GM12878 (cell line): ENCODE measurements around the gene CDC42BPB. TPM values are rescaled to one million over a fixed set of nuclear protein-coding genes. Genes with fewer than 3 reads are reported as not detected.
A peak's percentile ranks its signal among the peaks of the same experiment; 100 is the strongest.

ENCODE experiments used
- ATAC-seq: fragments of 200-7000 bp; cut with Tn5 transposase; 3 replicates; pipeline ENCODE4 v1.9.1; 2020; ENCODE audit warnings: mild to moderate bottlenecking, moderate library complexity
- BruUV-seq: library from RNA; stranded (reverse); fragments of 400-500 nt; replicated peaks from 2 replicates; lab custom pipeline; 2021; lab: Mats Ljungman, UMichigan
- CTCF ChIA-PET: fragments of 300-600 bp; sonication (Branson Sonifier 250); formaldehyde crosslinking; extraction: SDS; loops from one replicate; lab custom pipeline; 2021; ENCODE audit warnings: inconsistent platforms; lab: Yijun Ruan, JAX
- POLR2A ChIA-PET: fragments of 350-600 bp; formaldehyde crosslinking; extraction: SDS; loops from one replicate; lab custom pipeline; 2021; ENCODE audit warnings: inconsistent platforms; lab: Charles Lee
- RAD21 ChIA-PET: fragments of 300-600 bp; sonication (Branson Sonifier 250); formaldehyde crosslinking; loops from one replicate; lab custom pipeline; 2023; ENCODE audit warnings: antibody characterized with exemption; ENCODE audit not compliant: unreplicated experiment; lab: Charles Lee
- SMC1A ChIA-PET: fragments of 300-600 bp; sonication (Branson Sonifier 250); formaldehyde crosslinking; loops from one replicate; lab custom pipeline; 2023; ENCODE audit not compliant: unreplicated experiment, uncharacterized antibody; lab: Charles Lee
- DNase-seq: peaks from one replicate; pipeline ENCODE4 v3.0.0-alpha.2; 2011; ENCODE audit warnings: low read depth, low spot score
- FAIRE-seq: peaks from 3 replicates; lab custom pipeline; 2011; peaks lifted over from hg19 to GRCh38; lab: Jason Lieb, UNC
- H2AFZ ChIP-seq: 2 replicates; pipeline ENCODE4 v1.6.0; 2011; ENCODE audit warnings: low read depth, low read length, control low read depth; ENCODE audit not compliant: control insufficient read depth
- H3K27ac ChIP-seq: 2 replicates; pipeline ENCODE4 v1.5.1; 2011; ENCODE audit warnings: control low read depth; ENCODE audit not compliant: control insufficient read depth, insufficient read depth
- H3K27me3 ChIP-seq, 2 experiments: replicated peaks in 1 of 2; 2 replicates each; pipeline versions ENCODE4 v1.6.0 to v1.6.1; 2011; ENCODE audit warnings: low read length in 1 of 2; ENCODE audit not compliant: control insufficient read depth in 2 of 2, insufficient read depth in 2 of 2
- H3K36me3 ChIP-seq, 2 experiments: 2 replicates each; pipeline ENCODE4 v1.5.1; 2011; ENCODE audit warnings: low read length in 1 of 2; ENCODE audit not compliant: control insufficient read depth in 2 of 2, insufficient read depth in 2 of 2
- H3K4me1 ChIP-seq: 2 replicates; pipeline ENCODE4 v1.6.1; 2011; ENCODE audit warnings: mild to moderate bottlenecking, low read length, moderate library complexity, mixed read lengths; ENCODE audit not compliant: control insufficient read depth, insufficient read depth
- H3K4me2 ChIP-seq: 2 replicates; pipeline ENCODE4 v1.6.0; 2011; ENCODE audit warnings: control low read depth; ENCODE audit not compliant: control insufficient read depth, insufficient read depth
- H3K4me3 ChIP-seq: fragments of 200-600 bp; sonication (generic); 2 replicates; pipeline ENCODE4 v1.5.1; 2016
- H3K79me2 ChIP-seq: 2 replicates; pipeline ENCODE4 v1.6.0; 2011; ENCODE audit warnings: low read length; ENCODE audit not compliant: control insufficient read depth, insufficient read depth
- H3K9ac ChIP-seq: 2 replicates; pipeline ENCODE4 v1.8.0; 2011; ENCODE audit warnings: low read length, control low read depth, mixed read lengths; ENCODE audit not compliant: control insufficient read depth, insufficient read depth
- H3K9me3 ChIP-seq: replicated peaks from 3 replicates; pipeline ENCODE4 v1.5.1; 2011; ENCODE audit warnings: mild to moderate bottlenecking, low read length; ENCODE audit not compliant: control insufficient read depth, insufficient read depth
- H4K20me1 ChIP-seq: 2 replicates; pipeline ENCODE4 v1.6.0; 2011; ENCODE audit not compliant: control insufficient read depth, insufficient read depth
- EED ChIP-seq: sonication (generic); IDR thresholded peaks from 2 replicates; pipeline ENCODE4 v1.6.1; 2016; ENCODE audit warnings: antibody characterized with exemption, low read depth
- IKZF2 ChIP-seq, 2 experiments: fragments of 450-650 bp; IDR thresholded peaks; 2 replicates each; pipeline ENCODE4 v1.6.1; 2017; ENCODE audit warnings: mild to moderate bottlenecking in 2 of 2, moderate library complexity in 2 of 2
- RAD51 ChIP-seq: fragments of 450-650 bp; IDR thresholded peaks from 2 replicates; pipeline ENCODE4 v1.6.1; 2016; ENCODE audit warnings: moderate library complexity, mild to moderate bottlenecking, inconsistent platforms
- RUNX3 ChIP-seq: IDR thresholded peaks from 2 replicates; pipeline ENCODE4 v1.6.1; 2012; ENCODE audit warnings: low read length, inconsistent platforms
- SPI1 ChIP-seq: IDR thresholded peaks from 2 replicates; pipeline ENCODE4 v1.6.1; 2011; ENCODE audit warnings: low read depth, mild to moderate bottlenecking, low read length, moderate library complexity, borderline replicate concordance; ENCODE audit not compliant: insufficient read depth
- TCF12 ChIP-seq: IDR thresholded peaks from 2 replicates; pipeline ENCODE4 v1.6.1; 2011; ENCODE audit warnings: low read depth, mild to moderate bottlenecking, low read length
- TCF3 ChIP-seq: IDR thresholded peaks from 2 replicates; pipeline ENCODE4 v1.6.1; 2012; ENCODE audit warnings: low read depth, mild to moderate bottlenecking, low read length, borderline replicate concordance; ENCODE audit not compliant: insufficient read depth
- ZBTB11 ChIP-seq: fragments of 450-650 bp; formaldehyde crosslinking; IDR thresholded peaks from 2 replicates; pipeline ENCODE4 v1.5.0; 2022; ENCODE audit warnings: mild to moderate bottlenecking, missing genetic modification characterization
- ZNF24 ChIP-seq: fragments of 450-650 bp; IDR thresholded peaks from 2 replicates; pipeline ENCODE4 v1.6.1; 2017; ENCODE audit warnings: antibody characterized with exemption, mild to moderate bottlenecking
- ZNF687 ChIP-seq: fragments of 450-650 bp; IDR thresholded peaks from 2 replicates; pipeline ENCODE4 v1.6.1; 2017; ENCODE audit warnings: mild to moderate bottlenecking, moderate library complexity
- WGBS: methylation state at CpG from one replicate; pipeline ENCODE4 v1.1.6; 2016; ENCODE audit warnings: low lambda C conversion rate; ENCODE audit not compliant: insufficient replicate concordance, insufficient coverage; ENCODE audit errors: missing lambda C conversion rate; 5-methylcytosine and 5-hydroxymethylcytosine counted together
- in situ Hi-C: fragments of 300-500 bp; cut with MboI; formaldehyde crosslinking; loops from 9 replicates; pipeline ENCODE4 v1.14.3; 2018; ENCODE audit warnings: mixed read lengths
- intact Hi-C: fragments of 100-400 bp; cut with micrococcal nuclease; formaldehyde crosslinking; loops from one replicate; pipeline ENCODE4 v1.14.2; 2022; ENCODE audit not compliant: unreplicated experiment
- polyA plus RNA-seq, 11 experiments: library from polyadenylated mRNA; depleted of rRNA in 4 of 11; unstranded in 6 of 11; stranded (reverse) in 5 of 11; fragments of >200 nt; fragmentation: Nextera tagmentation in 4 of 11; fragmentation: Illumina TruSeq in 1 of 11; extraction: Ambion mirVana in 4 of 11; extraction: Trizol in 1 of 11; gene quantifications; 1 replicate in 1 of 11; 2 replicates in 10 of 11; pipeline versions ENCODE4 v1.2.1 to v1.2.3, GENCODE V29; 2011 to 2016; ENCODE audit warnings: inconsistent platforms in 2 of 11, missing spikeins in 2 of 11, low read depth in 1 of 11
- total RNA-seq, 4 experiments: library from RNA; depleted of rRNA in 3 of 4; stranded (reverse); fragments of >200 nt in 3 of 4; fragmentation: Illumina TruSeq in 1 of 4; extraction: Trizol in 1 of 4; gene quantifications; 2 replicates each; pipeline versions ENCODE4 v1.2.1 to v1.2.3, GENCODE V29; 2013 to 2021

The CDC42BPB gene
- total and polyA plus RNA-seq, 10 of the 15 experiments (the other 5 are each of a cell fraction or from before 2014, with no cell fraction given) = 0.42 to 22.1 (median 13.3) TPM

GRCh38 chr14:102949801-102950451 lies 107.4 kb downstream of the CDC42BPB start (continued):
- TF ChIP-seq ZBTB11 (CRISPR knock-in tag) = no peak

GRCh38 chr14:102949062-102949800 lies 108.1 kb downstream of the CDC42BPB start:
- no peak overlapping the region for H3K4me3 ChIP-seq
- DNase-seq (no peak), FAIRE-seq (peak; percentile 54), ATAC-seq (peak; percentile 64)
- no peaks in the 10 kb centered on the region for H3K27me3 ChIP-seq
- no peaks in the 10 kb centered on the region for H3K9me3 ChIP-seq
- peak overlapping the region; percentile 28 for H2AFZ ChIP-seq
- no peaks in the 10 kb centered on the region for H3K79me2 ChIP-seq
- intact Hi-C loops = no loop called here
- ChIA-PET RAD21 (no interaction called here), SMC1A (no interaction called here), POLR2A (interaction anchor here (0.5 kb wide), 1 partner anchor 335 kb away, joined by 4 read pairs; no protein-coding TSS in a partner anchor), CTCF (interaction anchor here (1.1 kb wide), 1 partner anchor 155 kb away, joined by 3 read pairs; no protein-coding TSS in a partner anchor)
- in situ Hi-C loops = no loop called here
- H3K9ac ChIP-seq = no peak overlapping the region
- TF ChIP-seq IKZF2 (IDR thresholded peaks at IDR 0.05) (no peak), TCF12 (0 out of 2 replicates have a peak, but pooled peaks have one; percentile 24), ZNF24 (no peak), RAD51 (no peak), TCF3 (0 out of 2 replicates have a peak, but pooled peaks have one; percentile 22), EED (peak; percentile 38; the same call in 1 of the 2 replicates), SPI1 (peak; percentile 83), RUNX3 (peak; percentile 21; the same call in 1 of the 2 replicates), ZNF687 (peak; percentile 68; the same call in 1 of the 2 replicates)
- WGBS = 29% methylated on average over 28 of the region's 28 CpGs
- no TSS peak for BruUV-seq
- peak overlapping the region; percentile 37 for H3K27ac ChIP-seq
- no peaks in the 10 kb centered on the region for H4K20me1 ChIP-seq
- peaks cover 25% of the 10 kb centered on the region for H3K4me1 ChIP-seq
- no peak overlapping the region; the same call in 1 of the 2 replicates for H3K4me2 ChIP-seq
- H3K36me3 ChIP-seq = peaks cover 9 to 20% of the 10 kb centered on the region in 2 experiments; a peak in 3 of 4 replicates
